HG03060 (cell line): ENCODE measurements around the gene CFAP58.
"Not testable (repeated sequence)": the region's sequence is repeated elsewhere in the genome, so short reads cannot be mapped to it uniquely, and the experiment has no call there.

Experiments used
- ATAC-seq: cut with Tn5 transposase; IDR thresholded peaks from one replicate; pipeline ENCODE4 v1.9.1; 2021; ENCODE audit warnings: low read depth, moderate number of reproducible peaks; ENCODE audit not compliant: unreplicated experiment

Gene CFAP58

GRCh38 chr10:104427989-104428388 is 74.4 kb downstream of the CFAP58 start:
- no peak for ATAC-seq

GRCh38 chr10:104429846-104430245 is 76.2 kb downstream of the CFAP58 start:
- no peak for ATAC-seq

- no peak for ATAC-seq
These were observed 76.7 kb downstream of the CFAP58 start for GRCh38 chr10:104430360-104430759.

DNA sequence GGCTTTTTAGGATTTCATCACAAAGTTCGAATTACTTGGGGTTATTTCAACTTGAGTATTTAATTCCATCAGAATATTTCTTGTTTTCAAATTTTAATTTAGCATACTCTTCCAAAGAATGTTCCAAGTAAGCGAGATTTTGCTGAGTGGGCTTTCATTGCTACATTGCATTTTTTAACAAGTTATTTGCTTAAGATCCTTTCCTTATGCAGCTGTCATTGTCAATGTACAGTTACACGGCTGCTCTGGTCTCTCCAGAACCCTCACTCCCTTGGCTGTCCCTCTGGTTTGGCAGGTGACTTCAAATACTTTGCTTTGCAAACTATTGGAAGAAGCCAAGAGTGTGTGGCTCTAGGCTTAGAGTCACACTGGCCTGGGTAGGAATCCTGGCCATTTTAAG is 80.0 kb downstream of the CFAP58 start:
- ATAC-seq, result no peak

DNA sequence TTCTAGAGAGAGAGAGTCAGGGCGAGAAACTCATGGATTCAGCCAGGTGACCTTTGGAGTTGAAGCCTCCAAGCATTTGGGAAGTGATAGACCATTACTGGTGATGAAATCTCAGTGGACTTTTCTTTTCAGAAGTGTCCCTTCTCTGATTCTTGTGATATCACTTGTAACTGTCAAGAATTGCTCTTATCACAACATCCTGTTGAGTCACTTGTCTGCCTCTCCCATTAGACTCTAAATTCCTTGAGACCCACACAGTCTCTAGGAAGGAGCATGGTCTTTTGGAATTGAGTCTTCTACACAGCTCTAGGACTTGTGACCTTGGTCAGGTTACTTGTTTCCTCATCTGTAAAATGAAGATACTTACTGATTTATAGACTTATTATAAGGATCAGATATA is 81.0 kb downstream of the CFAP58 start:
- ATAC-seq, result no peak

DNA sequence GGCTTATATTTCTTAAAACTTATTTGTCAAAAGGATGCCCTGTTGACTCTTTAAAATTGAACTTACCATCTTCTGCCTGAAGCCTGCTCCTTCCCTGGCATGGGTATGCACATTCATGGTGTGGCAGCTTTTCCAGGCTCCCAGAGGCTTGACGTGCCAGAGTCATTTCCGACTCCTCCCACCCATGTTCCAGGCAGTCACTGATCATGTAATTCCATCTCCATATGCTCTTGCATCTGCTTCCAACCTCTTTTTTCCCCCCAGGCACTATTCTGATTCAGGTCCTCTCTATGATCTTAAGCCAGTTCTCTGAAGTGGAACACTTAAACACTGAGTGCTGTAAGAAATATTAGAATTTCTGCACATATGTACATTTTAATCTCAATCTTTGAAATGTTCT is 82.2 kb downstream of the CFAP58 start:
- ATAC-seq, result no peak

GRCh38 chr10:104437226-104437625 is 83.6 kb downstream of the CFAP58 start:
- no peak for ATAC-seq

DNA sequence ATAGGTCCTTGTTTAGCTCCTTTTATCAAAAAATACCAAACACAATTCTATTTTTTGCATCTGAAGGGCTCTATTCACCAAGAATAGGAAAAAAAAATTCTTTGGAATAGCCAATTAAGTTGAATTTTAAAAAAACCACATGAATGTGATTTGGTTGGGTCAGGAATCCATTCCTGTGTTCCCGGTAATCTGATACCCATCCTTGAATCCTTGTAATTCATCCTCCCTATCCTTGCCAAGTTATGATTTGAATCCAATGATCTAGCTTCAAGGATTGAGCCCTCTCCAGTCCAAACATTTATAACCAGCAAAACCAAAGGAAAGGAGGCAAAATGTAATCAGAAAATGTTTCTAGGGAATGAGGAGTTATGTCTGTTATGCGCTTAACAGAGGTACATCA is 86.6 kb downstream of the CFAP58 start:
- no peak for ATAC-seq

DNA sequence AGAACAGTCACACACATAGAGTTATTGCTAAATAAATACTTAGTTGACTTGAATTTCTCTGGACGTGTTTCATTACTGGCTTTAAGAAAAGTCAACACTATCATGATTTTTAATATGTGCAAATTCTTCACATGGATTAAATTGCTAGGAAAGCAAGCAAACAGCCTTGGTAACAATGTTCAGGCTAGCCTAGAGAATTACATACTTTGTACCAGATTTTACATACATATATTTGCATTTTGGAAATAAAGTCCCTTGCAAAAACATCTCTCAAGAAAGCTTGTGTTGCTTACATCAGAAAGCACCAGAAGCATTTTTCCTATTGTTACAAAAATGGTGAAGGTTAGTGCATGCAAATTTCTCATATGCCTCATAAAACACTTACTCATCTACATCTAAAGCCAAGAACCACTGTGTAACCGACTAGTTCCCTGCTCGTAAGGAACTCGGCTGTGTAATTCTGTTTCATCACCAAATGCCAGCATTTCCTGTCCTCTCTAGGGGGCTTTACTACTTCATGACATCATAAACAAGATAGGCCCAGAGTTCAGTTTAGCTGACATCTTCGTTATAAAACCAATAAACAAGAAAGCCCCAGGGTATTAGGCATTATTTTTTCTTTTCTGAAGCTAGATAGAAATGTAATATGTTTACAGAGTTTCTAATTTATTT is 87.8 kb downstream of the CFAP58 start:
- no peak for ATAC-seq

GRCh38 chr10:104445359-104445758 is 91.7 kb downstream of the CFAP58 start:
- ATAC-seq, result no peak

GRCh38 chr10:104446151-104446550 is 92.5 kb downstream of the CFAP58 start:
- ATAC-seq, result no peak

DNA sequence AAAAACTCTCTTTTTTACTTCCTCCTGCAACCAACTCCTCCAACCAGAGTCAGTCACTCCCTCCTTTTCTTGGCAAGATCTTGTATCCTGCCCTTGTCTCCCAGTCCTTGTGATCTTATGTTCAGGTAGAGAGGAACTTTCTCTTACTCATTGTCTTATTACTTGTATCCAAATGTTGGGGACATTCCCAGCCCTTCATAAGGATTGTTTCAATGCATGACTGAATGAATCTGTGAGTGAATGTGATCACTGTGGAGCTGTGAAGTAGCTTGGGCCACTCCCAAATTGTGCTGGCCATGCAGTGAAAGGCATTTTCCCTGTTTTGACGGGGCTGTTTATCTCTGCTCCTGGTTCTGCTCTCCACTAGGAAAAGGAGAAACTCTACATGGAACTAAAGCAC is 93.7 kb downstream of the CFAP58 start:
- no peak for ATAC-seq

GRCh38 chr10:104447906-104448305 is 94.3 kb downstream of the CFAP58 start:
- no peak for ATAC-seq

- no peak for ATAC-seq
These were observed 95.8 kb downstream of the CFAP58 start for GRCh38 chr10:104449391-104449790.

DNA sequence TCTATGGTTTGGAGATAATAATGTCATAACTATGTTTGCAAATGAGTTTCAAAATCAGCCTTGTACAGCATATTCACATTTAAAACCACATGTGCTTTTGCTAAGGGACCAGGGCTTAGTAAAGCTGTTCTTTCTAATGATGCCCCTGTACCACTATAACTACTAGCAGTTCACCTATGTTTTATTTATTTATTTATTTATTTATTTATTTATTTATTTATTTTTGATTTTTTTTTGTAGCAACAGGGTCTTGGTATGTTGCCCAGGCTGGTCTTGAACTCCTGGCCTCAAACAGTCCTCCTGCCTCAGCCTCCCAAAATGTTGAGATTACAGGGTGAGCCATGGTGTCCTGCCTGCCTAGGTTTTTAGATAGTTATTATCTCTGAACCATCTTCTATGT is 96.9 kb downstream of the CFAP58 start:
- ATAC-seq, result no peak

DNA sequence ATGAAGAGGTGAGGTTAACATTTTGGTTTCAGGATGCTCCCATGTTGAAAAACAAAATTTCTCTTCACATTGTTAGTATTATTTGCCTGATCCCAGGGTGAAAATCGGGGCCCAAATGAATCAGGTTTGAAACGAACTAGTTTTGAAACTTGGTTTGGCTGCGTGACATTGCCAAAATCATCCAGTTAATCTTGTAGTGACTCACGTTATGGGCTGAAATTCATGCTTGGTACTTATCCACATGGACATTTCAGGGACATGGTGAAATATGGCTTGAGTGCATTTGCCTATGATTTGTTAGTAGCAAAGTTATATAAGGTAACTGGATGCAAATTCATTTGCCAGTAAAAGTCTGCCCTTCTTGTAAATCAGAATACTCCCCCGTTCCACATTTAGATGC is 97.3 kb downstream of the CFAP58 start:
- no peak for ATAC-seq

DNA sequence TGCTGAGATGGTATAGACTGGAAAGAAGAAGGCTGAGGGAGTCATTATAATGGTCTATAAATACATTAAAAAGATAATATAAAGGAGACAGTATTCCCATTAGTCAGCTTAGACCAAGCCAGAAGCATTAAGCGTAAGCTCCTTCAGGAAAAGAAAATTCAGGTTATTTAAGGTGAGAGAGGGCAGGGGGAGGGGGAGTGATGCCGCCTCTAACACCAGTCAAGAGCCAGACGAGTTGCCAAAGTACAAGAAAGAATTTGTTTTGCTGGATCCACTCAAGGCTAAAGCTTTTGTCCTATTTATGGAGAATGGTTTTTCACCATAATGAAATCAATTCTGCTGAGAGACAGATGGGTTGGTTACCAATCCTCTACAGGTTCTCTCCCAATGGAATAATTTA is 99.3 kb downstream of the CFAP58 start:
- ATAC-seq, result no peak

- ATAC-seq, result no peak
These were observed 103.3 kb downstream of the CFAP58 start for GRCh38 chr10:104456802-104457542.

DNA sequence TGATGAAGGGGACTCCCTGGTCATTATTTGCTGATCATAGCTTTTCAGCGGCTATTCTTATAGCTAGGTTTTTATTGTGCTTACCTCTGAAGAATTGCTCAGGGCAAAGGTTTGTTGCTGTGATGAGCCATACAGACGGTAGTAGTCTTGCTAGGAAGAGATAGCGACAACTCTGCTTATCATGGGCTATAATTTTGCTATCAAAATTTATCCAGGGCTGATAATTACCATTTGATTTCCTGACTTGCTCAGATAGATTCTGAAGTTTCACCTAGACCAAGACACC is 103.9 kb downstream of the CFAP58 start:
- no peak for ATAC-seq

- not testable (repeated sequence) for ATAC-seq
These were observed 111.9 kb downstream of the CFAP58 start for GRCh38 chr10:104465575-104465974.

DNA sequence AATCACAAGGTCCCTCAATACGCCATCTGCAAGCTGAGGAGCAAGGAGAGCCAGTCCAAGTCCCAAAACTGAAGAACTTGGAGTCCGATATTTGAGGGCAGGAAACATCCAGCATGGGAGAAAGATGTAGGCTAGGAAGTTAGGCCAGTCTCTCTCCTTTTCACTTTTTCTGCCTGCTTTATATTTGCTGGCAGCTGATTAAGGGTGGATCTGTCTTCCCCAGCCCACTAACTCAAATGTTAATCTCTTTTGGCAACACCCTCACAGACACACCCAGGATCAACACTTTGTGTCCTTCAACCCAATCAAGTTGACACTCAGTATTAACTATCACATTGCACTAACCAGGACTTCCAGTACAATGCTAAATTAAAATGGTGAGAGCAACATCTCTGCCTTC is 115.2 kb downstream of the CFAP58 start:
- ATAC-seq, result not testable (repeated sequence)

GRCh38 chr10:104472505-104472904 is 118.9 kb downstream of the CFAP58 start:
- no peak for ATAC-seq
